ENCODE results near the gene ASCC3.

GRCh38 chr6:100880149-100880852, 828 bp downstream of the ASCC3 start:
- TF ChIP-seq GATA3 (IDR thresholded peaks at IDR 0.05; ENCODE audit: low read depth, low read length) (no peak), GATA2 (IDR thresholded peaks at IDR 0.05; ENCODE audit: low read depth, low read length) (no peak)

Measured in SH-SY5Y (cell line).